ENCODE data around the gene NLGN3.
"Not testable (repeated sequence)": the region's sequence is repeated elsewhere in the genome, so short reads cannot be mapped to it uniquely, and the experiment has no call there.

NLGN3 gene

GRCh38 chrX:71173440-71173839 lies 28.8 kb downstream of the NLGN3 start:
- no peak for DNase-seq

DNA sequence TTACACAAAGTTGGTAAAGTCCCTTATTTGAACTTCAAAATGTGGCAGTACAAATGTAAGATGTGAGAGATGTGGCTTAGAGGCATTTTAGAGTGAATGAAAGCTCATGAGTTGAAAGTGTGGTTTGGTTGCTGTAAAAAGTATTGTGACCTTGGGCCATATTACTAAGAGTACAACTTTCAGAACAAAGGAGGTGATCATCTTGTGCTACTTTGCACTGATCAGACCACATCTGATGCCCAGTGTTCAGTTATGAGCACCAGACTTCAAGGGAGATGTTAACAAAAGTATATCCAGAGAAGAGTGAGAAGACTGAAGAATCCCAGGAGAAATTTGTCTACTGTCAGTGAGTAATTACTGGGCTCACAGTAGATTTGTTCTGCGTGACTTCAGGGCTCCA lies 30.2 kb downstream of the NLGN3 start:
- DNase-seq: no peak

DNA sequence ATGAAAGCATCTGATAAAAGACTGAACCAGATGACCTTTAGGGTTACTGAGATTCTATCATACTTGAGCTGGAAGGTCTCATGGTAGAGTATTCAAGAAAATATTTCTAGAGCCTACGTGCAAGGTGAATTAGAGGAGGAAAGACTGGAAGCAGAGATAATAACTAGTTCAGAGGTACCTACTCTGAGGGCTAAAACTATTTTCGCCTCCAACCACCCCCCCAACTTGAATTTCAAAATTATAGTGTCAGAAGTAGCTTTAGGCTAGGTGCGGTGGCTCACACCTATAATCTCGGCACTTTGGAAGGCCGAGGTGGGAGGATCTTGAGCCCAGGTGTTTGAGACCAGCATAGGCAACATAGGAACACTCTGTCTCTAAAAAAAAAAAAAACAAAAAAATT lies 30.9 kb downstream of the NLGN3 start:
- DNase-seq: no peak

DNA sequence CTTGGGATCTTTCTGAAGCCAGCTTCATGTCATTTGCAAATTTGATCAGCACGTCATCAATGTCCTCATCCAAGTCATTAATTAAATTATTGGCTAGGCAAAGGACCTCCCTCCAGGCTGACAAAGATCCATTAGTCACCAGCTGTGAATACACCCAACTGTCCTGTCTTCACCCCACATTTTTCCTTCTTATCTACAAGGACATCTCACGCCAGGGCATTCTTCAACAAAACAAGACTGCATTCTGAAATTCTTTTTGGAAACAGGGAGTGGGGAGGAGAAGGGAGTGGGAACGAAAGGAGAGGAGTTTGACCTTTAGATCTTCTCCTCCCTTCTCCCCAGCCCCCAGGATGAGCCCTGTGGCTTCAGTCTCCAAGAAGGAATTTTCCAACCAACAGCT lies 32.7 kb downstream of the NLGN3 start:
- no peak for DNase-seq

GRCh38 chrX:71178908-71179307 lies 34.3 kb downstream of the NLGN3 start:
- DNase-seq: peak; percentile 66

- not testable (repeated sequence) for DNase-seq
Observed at GRCh38 chrX:71180579-71181265, 36.1 kb downstream of the NLGN3 start.

GRCh38 chrX:71181558-71181909 lies 36.9 kb downstream of the NLGN3 start:
- DNase-seq: peak; percentile 12

- peak; percentile 93 for DNase-seq
Observed at GRCh38 chrX:71181910-71182799, 37.5 kb downstream of the NLGN3 start.

DNA sequence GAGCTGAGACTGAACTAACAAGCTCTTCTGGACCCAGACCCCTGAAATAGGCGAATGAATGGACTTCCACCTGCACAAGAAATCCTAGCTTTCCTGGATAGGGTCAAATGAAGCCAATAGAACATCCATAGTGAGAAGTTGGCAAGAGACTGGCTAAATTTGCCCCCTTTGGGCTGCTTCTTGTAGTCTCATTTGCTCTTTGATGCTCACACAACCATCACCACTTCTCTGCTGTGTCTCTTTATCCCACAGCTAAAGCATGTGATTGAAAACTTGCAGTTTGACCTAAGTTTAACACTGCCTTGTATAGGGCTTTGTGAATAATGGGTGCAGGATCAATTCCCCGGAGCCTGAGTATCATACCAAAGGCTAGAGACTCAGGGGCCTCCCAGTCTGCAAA lies 38.2 kb downstream of the NLGN3 start:
- no peak for DNase-seq

- DNase-seq: no peak
Observed at GRCh38 chrX:71183341-71183740, 38.7 kb downstream of the NLGN3 start.

DNA sequence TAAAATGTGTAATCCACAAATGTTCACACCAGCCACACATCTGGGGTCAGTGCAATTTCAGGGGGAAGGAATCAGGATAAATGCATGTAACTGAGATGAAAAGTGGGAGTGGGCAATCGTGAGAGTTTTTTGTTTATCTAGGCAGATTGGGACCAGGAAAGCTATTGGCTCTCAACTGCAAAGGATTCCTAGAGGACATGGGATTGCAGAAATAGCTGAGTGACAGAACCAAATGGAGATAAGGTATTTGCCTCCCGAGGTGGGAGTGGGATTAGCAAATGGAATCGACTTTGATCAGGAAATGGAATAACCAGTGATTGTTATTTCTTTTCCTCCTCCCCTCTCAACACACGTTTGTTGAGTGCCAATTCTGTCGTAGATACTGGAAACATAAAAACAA lies 39.5 kb downstream of the NLGN3 start:
- no peak for DNase-seq

DNA sequence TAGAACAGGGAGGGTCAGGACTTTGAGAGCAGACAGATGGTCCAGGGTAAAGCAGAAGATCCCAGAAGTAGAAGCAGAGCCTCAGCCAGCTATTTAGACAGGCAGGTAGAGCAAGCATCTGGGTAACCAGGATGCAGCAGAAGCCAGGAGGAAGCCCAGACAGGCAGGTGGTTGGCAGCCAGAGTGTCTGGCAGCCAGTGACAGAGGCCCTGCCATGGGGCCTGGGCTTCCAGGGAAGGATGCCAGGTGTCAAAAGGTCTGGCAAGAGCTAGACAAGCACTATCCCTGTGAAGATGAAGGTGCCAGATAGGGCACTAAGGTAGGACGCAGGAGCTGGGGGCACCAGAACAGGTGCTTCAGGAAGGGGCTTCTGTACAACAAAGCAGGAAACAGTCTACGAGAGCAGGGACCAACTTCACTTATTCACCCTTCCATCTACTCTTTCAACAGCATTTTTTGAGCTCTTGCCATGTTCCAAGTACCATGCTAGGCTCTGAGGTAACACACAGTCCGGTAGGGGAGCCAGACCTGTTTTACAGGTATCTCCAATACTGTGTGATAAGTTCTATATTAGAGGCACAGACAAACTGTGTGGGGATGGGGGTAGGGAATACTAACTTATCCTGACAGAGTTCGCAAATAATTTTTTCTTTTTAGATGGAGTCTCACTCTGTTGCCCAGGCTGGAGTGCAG lies 40.3 kb downstream of the NLGN3 start:
- DNase-seq: no peak

DNA sequence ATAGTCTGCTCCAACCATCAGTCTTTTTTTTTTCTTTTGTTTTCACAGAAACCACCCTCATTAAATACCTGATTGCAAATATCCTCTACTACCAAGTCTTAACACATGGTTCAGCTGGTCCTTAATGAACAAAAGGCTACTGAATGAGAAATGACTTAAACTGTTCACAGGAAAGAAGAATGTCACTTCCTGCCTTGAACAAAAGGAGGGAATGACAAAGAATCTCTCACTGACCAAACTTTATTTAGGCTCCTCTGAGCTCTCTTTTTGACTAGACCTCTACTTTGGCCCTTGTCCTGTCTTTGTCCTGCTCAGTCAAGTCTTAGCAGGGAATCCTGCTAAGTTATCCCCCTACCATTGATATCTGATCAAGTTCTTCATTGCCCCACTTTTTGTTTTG lies 46.6 kb downstream of the NLGN3 start:
- DNase-seq: no peak

DNA sequence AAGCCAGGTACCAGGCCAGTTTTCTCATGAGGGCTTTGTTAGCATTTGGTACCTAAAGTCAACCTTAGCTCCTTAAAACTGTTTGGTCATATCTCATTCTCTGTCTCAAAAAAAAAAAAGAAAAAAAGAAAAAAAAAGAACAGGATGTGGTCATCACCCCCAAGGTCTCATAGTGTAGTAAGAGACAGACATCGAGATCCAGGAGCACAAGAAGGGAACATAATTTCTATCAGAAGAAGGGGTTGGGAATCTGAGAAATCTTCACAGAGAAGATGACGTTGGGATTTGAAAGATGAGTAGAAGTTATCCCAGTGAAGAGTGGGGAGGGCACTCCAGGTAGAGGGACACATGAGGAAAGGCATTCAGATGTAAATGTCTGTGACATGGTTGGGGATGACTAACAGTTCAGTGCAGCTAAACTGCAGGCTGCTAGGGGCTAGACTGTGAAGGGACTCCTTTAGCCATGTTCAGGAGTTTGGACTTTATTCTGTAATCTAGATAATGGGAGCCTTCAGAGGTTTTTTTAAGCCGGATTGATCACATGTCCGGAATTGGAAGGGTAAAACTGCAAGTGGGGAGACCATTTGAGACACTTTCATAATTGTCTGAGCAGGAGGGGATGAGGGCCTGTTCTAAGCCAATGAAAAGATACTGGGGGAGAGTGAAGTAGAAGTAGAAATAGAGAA lies 51.5 kb downstream of the NLGN3 start:
- DNase-seq: no peak

GRCh38 chrX:71198066-71198465 lies 53.4 kb downstream of the NLGN3 start:
- DNase-seq: peak; percentile 61

- no peak for DNase-seq
Observed at GRCh38 chrX:71199252-71200008, 54.8 kb downstream of the NLGN3 start.

GRCh38 chrX:71210816-71211215 lies 66.2 kb downstream of the NLGN3 start:
- DNase-seq: no peak

GRCh38 chrX:71212536-71212935 lies 67.9 kb downstream of the NLGN3 start:
- DNase-seq: no peak

DNA sequence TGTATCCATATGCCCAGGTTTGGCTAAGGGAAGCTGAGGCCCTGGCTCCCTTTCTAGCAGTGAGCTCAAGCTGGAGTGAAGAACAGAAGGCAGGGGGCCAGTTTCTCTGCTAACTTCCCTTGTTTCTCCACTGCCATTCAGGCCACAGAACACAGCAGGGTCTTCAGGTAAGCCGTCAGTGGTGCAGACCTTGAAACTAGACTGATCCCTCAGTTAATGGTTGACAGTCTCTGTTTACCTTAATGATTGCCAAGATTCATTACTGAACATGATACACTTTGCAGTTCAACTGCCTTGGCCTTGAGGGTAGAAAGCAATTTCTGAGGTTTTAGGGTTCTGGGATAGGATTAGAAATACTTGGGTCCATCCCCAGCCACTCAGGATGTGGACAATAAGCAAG lies 69.5 kb downstream of the NLGN3 start:
- no peak for DNase-seq

GRCh38 chrX:71214604-71215337 lies 70.1 kb downstream of the NLGN3 start:
- DNase-seq: no peak

DNA sequence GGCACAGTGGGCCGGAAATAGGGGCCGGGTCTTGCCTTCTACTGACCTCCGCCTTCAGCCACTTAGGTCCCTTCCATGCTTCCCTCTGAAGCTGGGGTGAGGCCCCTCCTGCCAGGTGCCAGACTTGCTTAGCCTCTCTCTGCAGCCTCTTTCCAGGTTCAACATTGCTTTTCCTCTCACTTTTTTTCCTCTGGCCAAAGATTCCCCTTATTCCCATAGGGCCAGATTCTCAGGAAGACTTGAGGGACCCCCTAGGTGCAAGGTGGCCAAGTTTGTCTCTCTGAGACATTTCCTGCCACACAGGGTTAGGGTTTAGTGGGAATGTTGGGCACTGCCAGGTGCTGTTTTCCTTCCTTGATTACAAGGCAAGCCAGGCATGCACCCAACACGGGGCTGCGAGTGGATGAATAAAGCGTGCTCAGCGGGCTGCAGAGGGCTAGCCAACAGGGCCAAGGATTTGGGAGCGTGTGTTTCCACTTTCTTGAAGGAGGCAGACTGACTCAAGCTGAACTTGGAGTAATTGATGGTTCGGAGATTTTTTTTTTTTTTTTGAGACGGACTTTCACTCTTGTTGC lies 70.8 kb downstream of the NLGN3 start:
- no peak for DNase-seq

All from suppressor macrophage treated with lipopolysaccharide for 4 hours (primary cell).